Spleen (tissue), 11 donors: ENCODE data around the gene TWF2. TPM values are rescaled to one million over a fixed set of nuclear protein-coding genes. Genes with fewer than 3 reads are reported as not detected.

ENCODE experiments used
- DNase-seq: peaks from one replicate; pipeline ENCODE4 v3.0.0-alpha.2; 2020
- H3K27ac ChIP-seq, 8 donors: fragments of 200-600 bp; sonication (generic) in 7 of 8; 1 replicate in 4 of 8; 2 replicates in 4 of 8; pipeline versions ENCODE4 v1.5.0 to v1.8.0; 2016 to 2021; ENCODE audit warnings: inconsistent platforms in 4 of 8, mild to moderate bottlenecking in 4 of 8, moderate library complexity in 1 of 8
- H3K27me3 ChIP-seq, 7 donors: fragments of 200-600 bp; sonication (generic) in 6 of 7; replicated peaks in 1 of 7; 1 replicate in 4 of 7; 2 replicates in 3 of 7; pipeline versions ENCODE4 v1.5.0 to v1.8.0; 2016 to 2021; ENCODE audit warnings: inconsistent platforms in 3 of 7, mild to moderate bottlenecking in 1 of 7
- H3K36me3 ChIP-seq, 6 donors: fragments of 200-600 bp; sonication (generic) in 5 of 6; 1 replicate in 4 of 6; 2 replicates in 2 of 6; pipeline versions ENCODE4 v1.5.0 to v1.8.0; 2016 to 2021; ENCODE audit warnings: inconsistent platforms in 2 of 6
- H3K4me1 ChIP-seq, 6 donors: fragments of 200-600 bp; sonication (generic) in 5 of 6; 1 replicate in 3 of 6; 2 replicates in 3 of 6; pipeline versions ENCODE4 v1.5.0 to v1.8.0; 2016 to 2021; ENCODE audit warnings: inconsistent platforms in 3 of 6
- H3K4me3 ChIP-seq, 8 donors: fragments of 200-600 bp; sonication (generic) in 7 of 8; 1 replicate in 4 of 8; 2 replicates in 4 of 8; pipeline versions ENCODE4 v1.5.0 to v1.8.0; 2016 to 2021; ENCODE audit warnings: inconsistent platforms in 4 of 8, mild to moderate bottlenecking in 4 of 8, moderate library complexity in 2 of 8
- H3K9me3 ChIP-seq, 8 donors: fragments of 200-600 bp; sonication (generic) in 7 of 8; 1 replicate in 4 of 8; 2 replicates in 4 of 8; pipeline versions ENCODE4 v1.5.0 to v1.8.0; 2016 to 2021; ENCODE audit warnings: inconsistent platforms in 4 of 8
- CTCF ChIP-seq, 11 experiments: fragments of 200-600 bp in 7 of 11; fragments of 450-650 bp in 4 of 11; sonication (generic) in 4 of 11; IDR thresholded peaks in 8 of 11; conservative IDR thresholded peaks in 3 of 11; 1 replicate in 7 of 11; 2 replicates in 4 of 11; pipeline versions ENCODE4 v1.4.0 to v1.8.0; 2016 to 2021; ENCODE audit warnings: antibody characterized with exemption in 11 of 11, inconsistent platforms in 4 of 11, mild to moderate bottlenecking in 1 of 11
- POLR2A ChIP-seq, 3 donors: fragments of 450-650 bp; IDR thresholded peaks; one replicate each; pipeline ENCODE4 v1.5.1; 2017; ENCODE audit warnings: antibody characterized with exemption in 3 of 3, mild to moderate bottlenecking in 1 of 3
- POLR2AphosphoS5 ChIP-seq, 3 donors: sonication (generic); formaldehyde crosslinking; IDR thresholded peaks; one replicate each; pipeline ENCODE4 v1.5.1; 2017; ENCODE audit warnings: antibody characterized with exemption in 3 of 3
- WGBS, 5 donors: extraction: QIAGEN DNeasy Blood & Tissue Kit in 3 of 5; methylation state at CpG; one replicate each; pipeline versions ENCODE4 v1.1.5 to v1.1.7; 2013 to 2018; 5-methylcytosine and 5-hydroxymethylcytosine counted together
- intact Hi-C: fragments of 100-400 bp; cut with DNase I; formaldehyde crosslinking; loops from one replicate; pipeline ENCODE4 v1.15.0; 2023; ENCODE audit warnings: low total_unique reads
- polyA plus RNA-seq, 3 donors: library from polyadenylated mRNA; stranded (reverse); fragments of 200-250 nt; gene quantifications; one replicate each; pipeline ENCODE4 v1.2.1, GENCODE V29; 2013
- total RNA-seq, 7 donors: library from RNA; depleted of rRNA in 3 of 7; stranded (reverse); fragments of >200 nt in 3 of 7; fragmentation: NEBNext Ultra II Directional in 4 of 7; extraction: Animal tissue kit (Norgen Biotek cat#: 25700) in 4 of 7; gene quantifications; one replicate each; pipeline versions ENCODE4 v1.1.0 to v1.2.1, GENCODE V29; 2016 to 2021
- donor health status: healthy with polysubstance abuse.
- donor health status: DM: no; HTN: no; CAD: no; lungs with moderate emphysema.
- donor health status: DM: no; HTN: no; CAD: no.
- donor health status: Bipolar disorder and iron deficiency.
- donor health status: healthy.
- donor health status: DM: no; HTN: no; CAD: no.
- donor health status: DM: yes; HTN: yes; CAD: no.

TWF2 gene
- total and polyA plus RNA-seq, 10 donors, result 47.3 to 109 (median 68.0) TPM

- 43 to 69% (median 56%) methylated on average over 2 to 3 of the region's 3 CpGs for WGBS, 5 donors
- peaks cover 0 to 57% (median 11%) of the 10 kb centered on the region in 6 donors for H3K4me1 ChIP-seq
- DNase-seq, result peak; percentile 67
- H3K27me3 ChIP-seq, result no peaks in the 10 kb centered on the region
- H3K4me3 ChIP-seq, result no peak overlapping the region
- H3K9me3 ChIP-seq, result no peaks in the 10 kb centered on the region
- no peaks in the 10 kb centered on the region for H3K36me3 ChIP-seq
- TF ChIP-seq POLR2A (IDR thresholded peaks at IDR 0.05) (no peak), POLR2AphosphoS5 (IDR thresholded peaks at IDR 0.05) (no peak), CTCF (IDR thresholded peaks at IDR 0.05 in 8 of 11, conservative IDR thresholded peaks at IDR 0.05 in 3 of 11) (no peak)
- intact Hi-C loops, result no loop called here
- peak overlapping the region in 1 of 8 donors; percentile 50 for H3K27ac ChIP-seq
These were observed 53.1 kb downstream of the TWF2 start for GRCh38 chr3:52185837-52186236.

GRCh38 chr3:52185311-52185710 lies 53.6 kb downstream of the TWF2 start:
- intact Hi-C loops, result no loop called here
- Histone ChIP-seq H3K36me3 (no peaks in the 10 kb centered on the region), H3K27ac (no peak overlapping the region), H3K9me3 (no peaks in the 10 kb centered on the region), H3K27me3 (no peaks in the 10 kb centered on the region), H3K4me3 (no peak overlapping the region), H3K4me1 (peaks cover 0 to 52% (median 9%) of the 10 kb centered on the region in 6 donors)
- 72 to 92% (median 86%) methylated on average over 5 to 6 of the region's 6 CpGs for WGBS, 5 donors
- peak; percentile 24 for DNase-seq
- no peak for TF ChIP-seq POLR2A (IDR thresholded peaks at IDR 0.05)
- no peak for TF ChIP-seq POLR2AphosphoS5 (IDR thresholded peaks at IDR 0.05)
- no peak for TF ChIP-seq CTCF (IDR thresholded peaks at IDR 0.05 in 8 of 11, conservative IDR thresholded peaks at IDR 0.05 in 3 of 11)

- no peak overlapping the region for H3K27ac ChIP-seq
- 85 to 96% (median 88%) methylated on average over 6 to 8 of the region's 8 CpGs for WGBS, 5 donors
- peak; percentile 53 for DNase-seq
These were observed 54.3 kb downstream of the TWF2 start for GRCh38 chr3:52184690-52185089.

GRCh38 chr3:52183786-52184445 lies 55.0 kb downstream of the TWF2 start:
- Histone ChIP-seq H3K4me3 (no peak overlapping the region), H3K27ac (no peak overlapping the region), H3K9me3 (no peaks in the 10 kb centered on the region), H3K4me1 (peaks cover 0 to 38% (median 3%) of the 10 kb centered on the region in 6 donors), H3K36me3 (no peaks in the 10 kb centered on the region), H3K27me3 (no peaks in the 10 kb centered on the region)
- WGBS, 5 donors, result 68 to 92% (median 80%) methylated on average over 7 of the region's 7 CpGs
- intact Hi-C loops, result no loop called here
- peak; percentile 13 for DNase-seq
- TF ChIP-seq CTCF (IDR thresholded peaks at IDR 0.05 in 8 of 11, conservative IDR thresholded peaks at IDR 0.05 in 3 of 11), result no peak
- no peak for TF ChIP-seq POLR2A (IDR thresholded peaks at IDR 0.05)
- no peak for TF ChIP-seq POLR2AphosphoS5 (IDR thresholded peaks at IDR 0.05)

More at GRCh38 chr3:52184690-52185089, 54.3 kb downstream of the TWF2 start:
- H3K27me3 ChIP-seq, result no peaks in the 10 kb centered on the region
- no peaks in the 10 kb centered on the region for H3K9me3 ChIP-seq
- intact Hi-C loops, result no loop called here
- TF ChIP-seq POLR2AphosphoS5 (IDR thresholded peaks at IDR 0.05), result no peak
- no peaks in the 10 kb centered on the region for H3K36me3 ChIP-seq
- H3K4me3 ChIP-seq, result no peak overlapping the region
- peaks cover 0 to 46% (median 7%) of the 10 kb centered on the region in 6 donors for H3K4me1 ChIP-seq
